HEK293T (cell line): Measurements from ENCODE around the gene HIVEP3.

ENCODE experiments used
- ARNT ChIP-seq: fragments of 450-650 bp; IDR thresholded peaks from 2 replicates; pipeline ENCODE4 v1.6.1; 2017; ENCODE audit warnings: mild to moderate bottlenecking
- CTBP1 ChIP-seq: fragments of 450-650 bp; IDR thresholded peaks from 2 replicates; pipeline ENCODE4 v1.6.1; 2016; ENCODE audit warnings: borderline replicate concordance
- ELF4 ChIP-seq: fragments of 450-650 bp; IDR thresholded peaks from 2 replicates; pipeline ENCODE4 v1.6.1; 2017; ENCODE audit warnings: antibody characterized with exemption
- FOXM1 ChIP-seq: fragments of 450-650 bp; IDR thresholded peaks from 2 replicates; pipeline ENCODE4 v1.6.1; 2017; ENCODE audit warnings: mild to moderate bottlenecking, borderline replicate concordance
- HDGF ChIP-seq: fragments of 450-650 bp; IDR thresholded peaks from 2 replicates; pipeline ENCODE4 v1.6.1; 2017; ENCODE audit warnings: antibody characterized with exemption, borderline replicate concordance
- LEF1 ChIP-seq: fragments of 450-650 bp; IDR thresholded peaks from 2 replicates; pipeline ENCODE4 v1.6.1; 2017; ENCODE audit warnings: mild to moderate bottlenecking, borderline replicate concordance
- NFRKB ChIP-seq: fragments of 450-650 bp; IDR thresholded peaks from 2 replicates; pipeline ENCODE4 v1.6.1; 2016; ENCODE audit warnings: mild to moderate bottlenecking, moderate library complexity
- SP1 ChIP-seq: fragments of 450-650 bp; IDR thresholded peaks from 2 replicates; pipeline ENCODE4 v1.6.1; 2017
- TARDBP ChIP-seq: fragments of 450-650 bp; IDR thresholded peaks from 2 replicates; pipeline ENCODE4 v1.6.1; 2016
- ZNF384 ChIP-seq: fragments of 450-650 bp; IDR thresholded peaks from 2 replicates; pipeline ENCODE4 v1.6.1; 2016

DNA sequence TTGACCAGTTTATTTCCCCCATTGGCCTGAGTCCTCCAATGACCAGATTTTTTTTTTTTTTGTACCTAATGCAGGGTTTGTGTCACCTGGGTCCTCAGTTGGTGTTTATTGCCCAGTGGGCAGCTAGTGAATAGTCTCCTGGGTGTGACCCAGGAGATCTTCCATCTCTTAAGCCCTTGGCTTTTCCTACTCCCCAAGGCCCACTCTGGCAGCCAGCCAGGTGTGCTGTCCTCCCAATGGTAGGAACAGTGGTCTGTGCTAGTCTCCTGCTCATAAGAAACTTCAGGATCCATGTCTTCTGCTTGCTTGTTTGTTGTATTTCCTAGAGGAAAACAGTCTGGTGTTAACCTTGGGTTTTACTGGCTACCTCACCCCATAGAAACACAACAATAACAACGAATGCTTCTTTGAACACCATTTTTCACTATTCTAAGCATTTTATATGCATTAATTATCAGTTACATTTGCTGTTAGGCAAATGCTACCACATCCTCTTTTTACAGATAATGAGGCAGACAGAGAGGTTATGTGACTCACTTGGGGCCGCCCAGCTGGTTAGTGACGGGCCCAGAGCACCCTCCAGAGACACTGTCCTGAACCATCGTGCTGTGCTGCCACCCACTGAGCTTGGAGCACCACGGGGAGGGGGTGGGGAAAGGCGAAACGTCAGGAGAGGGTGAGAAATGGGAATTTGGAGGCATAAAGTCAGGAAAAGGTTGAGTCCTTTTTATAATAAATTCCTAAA lies 107.5 kb downstream of the HIVEP3 start:
- TF ChIP-seq ZNF384, result no peak
- no peak for TF ChIP-seq SP1
- no peak for TF ChIP-seq CTBP1
- TF ChIP-seq TARDBP, result no peak
- no peak for TF ChIP-seq NFRKB
- no peak for TF ChIP-seq LEF1
- TF ChIP-seq ELF4, result no peak
- no peak for TF ChIP-seq ARNT
- TF ChIP-seq HDGF, result no peak
- TF ChIP-seq FOXM1, result no peak
